GM23338 (cell line): Measurements from ENCODE around the gene RNU1-3. TPM values are rescaled to one million over a fixed set of nuclear protein-coding genes. Genes with fewer than 3 reads are reported as not detected.
"Not testable (repeated sequence)": the region's sequence is repeated elsewhere in the genome, so short reads cannot be mapped to it uniquely, and the experiment has no call there.

ENCODE experiments used
- ATAC-seq: fragments of 200-7000 bp; cut with Tn5 transposase; 3 replicates; pipeline ENCODE4 v1.9.1; 2020
- DNase-seq: peaks from one replicate; pipeline ENCODE4 v3.0.0-alpha.2; 2015; ENCODE audit warnings: low spot score
- H2AFZ ChIP-seq: fragments of 200-600 bp; sonication (generic); 2 replicates; pipeline ENCODE4 v1.8.0; 2016; ENCODE audit warnings: antibody characterized with exemption, mild to moderate bottlenecking, moderate library complexity
- H3F3A ChIP-seq: fragments of 200-600 bp; sonication (generic); replicated peaks from 2 replicates; pipeline ENCODE4 v1.8.0; 2017; ENCODE audit warnings: antibody characterized with exemption, mixed run types, low read depth
- H3K27ac ChIP-seq: fragments of 200-600 bp; sonication (generic); 2 replicates; pipeline ENCODE4 v1.6.1; 2016; ENCODE audit warnings: low read depth
- H3K27me3 ChIP-seq: fragments of 200-600 bp; sonication (generic); 2 replicates; pipeline ENCODE4 v1.8.0; 2016; ENCODE audit warnings: mild to moderate bottlenecking, mixed run types, moderate library complexity; ENCODE audit not compliant: insufficient read depth
- H3K36me3 ChIP-seq: fragments of 200-600 bp; sonication (generic); 2 replicates; pipeline ENCODE4 v1.8.0; 2016; ENCODE audit warnings: mild to moderate bottlenecking; ENCODE audit not compliant: insufficient read depth
- H3K4me1 ChIP-seq: fragments of 200-600 bp; sonication (generic); 2 replicates; pipeline ENCODE4 v1.8.0; 2016; ENCODE audit warnings: mild to moderate bottlenecking, moderate library complexity; ENCODE audit not compliant: insufficient read depth
- H3K4me2 ChIP-seq: fragments of 200-600 bp; sonication (generic); 2 replicates; pipeline ENCODE4 v1.7.1; 2017; ENCODE audit warnings: mixed run types
- H3K4me3 ChIP-seq: fragments of 200-600 bp; sonication (generic); 2 replicates; pipeline ENCODE4 v1.6.1; 2016; ENCODE audit warnings: mixed run types
- H3K79me2 ChIP-seq: fragments of 200-600 bp; sonication (generic); replicated peaks from 2 replicates; pipeline ENCODE4 v1.8.0; 2017; ENCODE audit warnings: mild to moderate bottlenecking; ENCODE audit not compliant: insufficient read depth
- H3K9me2 ChIP-seq: fragments of 200-600 bp; sonication (generic); 2 replicates; pipeline ENCODE4 v1.8.0; 2017; ENCODE audit not compliant: insufficient read depth
- H4K20me1 ChIP-seq: fragments of 200-600 bp; sonication (generic); replicated peaks from 2 replicates; pipeline ENCODE4 v1.8.0; 2017; ENCODE audit warnings: mild to moderate bottlenecking; ENCODE audit not compliant: insufficient read depth
- H3K27ac Mint-ChIP-seq: 2 replicates; pipeline ENCODE4 v1.8.0; 2020; ENCODE audit warnings: inconsistent platforms, mild to moderate bottlenecking, moderate library complexity, mixed read lengths
- H3K27me3 Mint-ChIP-seq: 3 replicates; pipeline ENCODE4 v1.8.0; 2022; ENCODE audit warnings: low read depth, mild to moderate bottlenecking, moderate library complexity, mixed read lengths, inconsistent platforms; ENCODE audit not compliant: insufficient read depth, poor library complexity
- H3K36me3 Mint-ChIP-seq: 3 replicates; pipeline ENCODE4 v1.8.0; 2021; ENCODE audit warnings: low read depth, mild to moderate bottlenecking, inconsistent platforms, moderate library complexity, mixed read lengths
- H3K4me1 Mint-ChIP-seq: 3 replicates; pipeline ENCODE4 v1.8.0; 2020; ENCODE audit warnings: mild to moderate bottlenecking, inconsistent platforms, mixed read lengths
- H3K4me3 Mint-ChIP-seq: 3 replicates; pipeline ENCODE4 v1.8.0; 2021; ENCODE audit warnings: moderate library complexity, mild to moderate bottlenecking, inconsistent platforms, mixed read lengths
- H3K9me3 Mint-ChIP-seq: 3 replicates; pipeline ENCODE4 v1.8.0; 2020; ENCODE audit warnings: moderate library complexity, mild to moderate bottlenecking, inconsistent platforms, mixed read lengths
- long read RNA-seq: library from polyadenylated mRNA; unstranded; transcript quantifications from one replicate; pipeline ENCODE4 v2.0.0, GENCODE V29; 2020; ENCODE audit not compliant: unreplicated experiment
- polyA plus RNA-seq: library from polyadenylated mRNA; unstranded; fragments of >200 nt; fragmentation: Nextera tagmentation; extraction: Ambion mirVana; gene quantifications from 2 replicates; pipeline ENCODE4 v1.2.1, GENCODE V29; 2016
- total RNA-seq: library from RNA; depleted of rRNA; stranded (reverse); fragments of >200 nt; shearing (Covaris generic); gene quantifications from 2 replicates; pipeline ENCODE4 v1.2.3, GENCODE V29; 2014; rRNA removed

RNU1-3 gene
- under 0.01 TPM in 1 of 2 replicates, not detected in the other for total RNA-seq
- polyA plus RNA-seq = not detected in 2 replicates
- long read RNA-seq = 0 reads

- H3K4me1 ChIP-seq, H3K27me3 Mint-ChIP-seq, H2AFZ ChIP-seq, H3K79me2 ChIP-seq, H3K4me2 ChIP-seq, H3K4me3 Mint-ChIP-seq, H3K9me3 Mint-ChIP-seq, H3K27me3 ChIP-seq, H3K9me2 ChIP-seq, H3K4me3 ChIP-seq, H4K20me1 ChIP-seq, H3K27ac Mint-ChIP-seq, H3K36me3 Mint-ChIP-seq, H3F3A ChIP-seq, H3K36me3 ChIP-seq, H3K4me1 Mint-ChIP-seq, DNase-seq, H3K27ac ChIP-seq: not testable (repeated sequence)
- peak; percentile 99 for ATAC-seq
Measured at GRCh38 chr1:16666502-16667413, at the start of gene RNU1-3. RNU1-3 (minus strand) TSS chr1:16666948.

DNA sequence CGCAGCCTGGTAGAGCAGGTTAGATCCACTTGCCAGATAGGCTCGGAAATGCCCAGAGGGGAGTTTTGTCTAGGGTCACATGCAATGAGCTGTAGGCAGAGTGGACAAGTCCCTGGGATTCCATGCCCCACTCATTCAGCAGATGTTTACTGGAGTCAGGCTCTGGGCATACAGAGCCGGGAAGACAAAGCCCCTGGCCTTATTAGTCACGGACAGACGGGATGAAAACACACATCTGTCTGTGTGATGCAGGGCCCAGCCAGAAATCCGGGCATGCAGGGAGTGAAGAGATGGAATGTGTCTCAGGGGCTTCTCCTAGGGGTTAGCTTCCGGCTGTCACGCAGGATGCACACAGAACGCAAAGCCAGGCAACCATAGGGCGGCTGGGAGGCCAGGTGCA is 46.7 kb upstream of the RNU1-3 start:
- not testable (repeated sequence) for H3K4me3 ChIP-seq, ATAC-seq, H2AFZ ChIP-seq, H3K4me3 Mint-ChIP-seq, DNase-seq, H3K27me3 ChIP-seq, H3K4me2 ChIP-seq, H3K4me1 ChIP-seq, H3K9me3 Mint-ChIP-seq, H4K20me1 ChIP-seq, H3K36me3 Mint-ChIP-seq, H3K79me2 ChIP-seq, H3K9me2 ChIP-seq, H3K27ac Mint-ChIP-seq, H3K36me3 ChIP-seq, H3K27ac ChIP-seq, H3F3A ChIP-seq
- Mint-ChIP-seq H3K27me3 (peaks cover 21% of the 10 kb centered on the region), H3K4me1 (peaks cover 15% of the 10 kb centered on the region)

- not testable (repeated sequence) for H3K9me3 Mint-ChIP-seq, H3K27ac ChIP-seq, DNase-seq, H4K20me1 ChIP-seq, H3K4me3 ChIP-seq, H3K27ac Mint-ChIP-seq, H3F3A ChIP-seq, ATAC-seq, H3K79me2 ChIP-seq, H3K4me2 ChIP-seq, H2AFZ ChIP-seq, H3K36me3 Mint-ChIP-seq, H3K4me3 Mint-ChIP-seq, H3K4me1 ChIP-seq, H3K9me2 ChIP-seq, H3K36me3 ChIP-seq, H3K27me3 ChIP-seq
- H3K27me3 Mint-ChIP-seq = peaks cover 19% of the 10 kb centered on the region
- peaks cover 14% of the 10 kb centered on the region for H3K4me1 Mint-ChIP-seq
Measured at GRCh38 chr1:16712984-16713383, 46.2 kb upstream of the RNU1-3 start.

DNA sequence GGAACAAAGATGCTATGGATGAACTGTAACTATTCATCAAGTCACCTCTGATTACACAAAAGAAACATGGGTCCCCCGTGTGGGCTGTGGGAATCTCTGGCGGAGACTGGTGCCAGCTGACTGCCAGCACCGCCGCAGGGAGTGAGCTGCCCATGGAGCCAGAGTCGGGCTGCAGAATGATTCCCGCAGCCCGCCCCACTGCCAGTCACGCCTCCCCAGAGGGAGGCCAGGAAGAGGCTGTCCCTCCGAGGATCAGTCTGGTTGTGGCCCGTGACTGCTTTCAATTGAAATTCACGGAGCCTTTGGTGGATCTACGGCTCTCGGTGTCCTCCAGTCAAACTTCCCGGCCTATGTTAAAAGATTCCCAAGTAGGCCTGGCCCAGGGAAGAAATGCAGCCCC is 45.8 kb upstream of the RNU1-3 start:
- H3K27ac Mint-ChIP-seq, H3F3A ChIP-seq, H3K36me3 Mint-ChIP-seq, DNase-seq, H3K4me3 ChIP-seq, H3K4me1 ChIP-seq, H3K9me2 ChIP-seq, H3K36me3 ChIP-seq, H3K79me2 ChIP-seq, H2AFZ ChIP-seq, H3K27ac ChIP-seq, H3K27me3 ChIP-seq, H3K4me3 Mint-ChIP-seq, H3K9me3 Mint-ChIP-seq, ATAC-seq, H4K20me1 ChIP-seq, H3K4me2 ChIP-seq: not testable (repeated sequence)
- Mint-ChIP-seq H3K4me1 (peaks cover 10% of the 10 kb centered on the region), H3K27me3 (peaks cover 15% of the 10 kb centered on the region)
